ENCODE measurements around the gene PRKN.

The PRKN gene

DNA sequence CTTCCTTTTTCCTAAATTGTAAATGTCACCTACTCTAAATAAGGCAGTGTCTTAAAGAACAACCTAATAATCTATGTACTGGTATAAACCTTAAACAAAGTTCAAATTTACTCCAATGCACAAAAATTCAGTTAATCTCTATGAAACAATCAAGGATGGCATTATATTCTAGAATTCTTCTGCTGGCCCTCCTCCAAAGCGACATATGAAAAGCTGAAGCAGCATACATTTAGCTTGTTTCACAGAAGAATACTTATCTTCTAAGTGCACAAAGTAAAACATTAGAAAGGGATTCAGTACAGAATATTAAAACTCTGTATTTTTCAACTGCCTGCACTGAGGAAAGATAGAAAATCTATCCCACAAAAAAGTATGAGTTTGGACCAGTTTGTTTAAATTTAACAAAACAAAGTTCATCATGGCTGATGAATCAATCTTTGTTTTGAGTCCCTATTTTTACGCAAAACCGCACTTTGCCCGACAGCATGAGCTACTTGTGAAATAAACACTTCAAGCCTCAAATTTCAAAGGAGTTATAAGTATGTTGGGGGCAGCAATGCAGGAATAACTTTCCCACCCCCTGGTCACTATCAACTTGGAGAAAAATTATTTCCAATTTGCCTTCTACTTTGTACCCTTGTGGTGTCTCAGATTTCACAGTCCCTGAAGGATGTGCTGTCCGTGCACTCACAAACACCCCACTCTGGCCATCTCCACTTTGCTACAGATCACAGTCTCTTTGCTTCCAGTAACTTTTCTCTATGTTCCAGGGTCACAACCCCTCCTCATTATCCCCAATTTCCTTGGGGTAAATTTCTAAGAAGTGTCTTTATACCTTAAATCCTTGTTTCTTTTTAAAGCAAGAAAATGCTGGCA is 238.2 kb downstream of the PRKN start:
- TF ChIP-seq CTCF (IDR thresholded peaks at IDR 0.05; ENCODE audit: borderline replicate concordance, control extremely low read depth, extremely low read depth, insufficient read depth, missing control alignments), result no peak
- in situ Hi-C loops (cut with MboI; ENCODE audit: low sequenced_read_pairs, unreplicated experiment), result no loop called here

GRCh38 chr6:162488444-162488843 is 239.1 kb downstream of the PRKN start:
- no peak for DNase-seq (ENCODE audit: low spot score)
- in situ Hi-C loops (cut with MboI; ENCODE audit: low sequenced_read_pairs, unreplicated experiment), result no loop called here

More for the DNA sequence above, 238.2 kb downstream of the PRKN start:
- no peak for DNase-seq (ENCODE audit: low spot score)

GRCh38 chr6:162485464-162485863 is 242.1 kb downstream of the PRKN start:
- in situ Hi-C loops (cut with MboI; ENCODE audit: low sequenced_read_pairs, unreplicated experiment), result no loop called here
- no peak for DNase-seq (ENCODE audit: low spot score)
- TF ChIP-seq CTCF (IDR thresholded peaks at IDR 0.05; ENCODE audit: borderline replicate concordance, control extremely low read depth, extremely low read depth, insufficient read depth, missing control alignments), result no peak

More at GRCh38 chr6:162488444-162488843, 239.1 kb downstream of the PRKN start:
- no peak for TF ChIP-seq CTCF (IDR thresholded peaks at IDR 0.05; ENCODE audit: borderline replicate concordance, control extremely low read depth, extremely low read depth, insufficient read depth, missing control alignments)

DNA sequence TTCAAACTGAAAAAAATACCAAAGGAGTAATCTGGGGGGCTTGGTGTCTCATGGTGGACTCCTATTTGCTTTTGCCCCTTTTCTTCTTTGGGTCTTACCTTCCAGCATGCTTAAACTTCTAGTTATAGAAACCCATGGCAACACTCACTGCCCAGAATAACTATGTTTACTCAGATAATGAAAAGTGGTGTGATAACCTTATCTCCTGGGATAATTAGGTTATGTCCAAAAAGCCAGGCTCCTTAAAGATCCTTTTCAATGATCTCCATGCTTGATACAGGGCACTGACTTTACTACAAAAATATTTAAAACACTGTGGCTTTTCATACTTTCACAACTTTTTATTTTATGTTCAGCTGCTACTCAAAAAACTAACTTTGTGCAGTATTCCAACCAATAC is 245.6 kb downstream of the PRKN start:
- TF ChIP-seq CTCF (IDR thresholded peaks at IDR 0.05; ENCODE audit: borderline replicate concordance, control extremely low read depth, extremely low read depth, insufficient read depth, missing control alignments), result no peak
- no peak for DNase-seq (ENCODE audit: low spot score)
- in situ Hi-C loops (cut with MboI; ENCODE audit: low sequenced_read_pairs, unreplicated experiment), result no loop called here

DNA sequence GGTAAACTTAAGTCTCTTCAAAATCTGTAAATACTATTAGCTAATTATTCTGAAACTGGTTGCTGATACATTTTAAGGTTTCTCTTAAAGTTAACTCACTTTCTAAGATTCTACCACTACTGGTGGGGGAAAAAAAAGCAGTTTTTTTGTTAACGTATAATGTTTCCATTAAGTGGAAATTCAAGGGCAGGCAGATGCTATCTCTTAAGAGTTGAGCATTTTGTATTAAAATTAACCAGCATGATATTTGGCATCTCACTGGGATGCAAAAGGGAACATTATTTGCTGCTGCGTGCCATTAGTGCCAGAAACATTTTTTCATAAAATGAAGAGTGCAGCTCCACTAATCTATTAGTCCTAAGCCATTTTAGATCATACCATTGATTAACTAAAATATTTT is 246.2 kb downstream of the PRKN start:
- in situ Hi-C loops (cut with MboI; ENCODE audit: low sequenced_read_pairs, unreplicated experiment), result no loop called here
- no peak for TF ChIP-seq CTCF (IDR thresholded peaks at IDR 0.05; ENCODE audit: borderline replicate concordance, control extremely low read depth, extremely low read depth, insufficient read depth, missing control alignments)
- DNase-seq (ENCODE audit: low spot score), result no peak

DNA sequence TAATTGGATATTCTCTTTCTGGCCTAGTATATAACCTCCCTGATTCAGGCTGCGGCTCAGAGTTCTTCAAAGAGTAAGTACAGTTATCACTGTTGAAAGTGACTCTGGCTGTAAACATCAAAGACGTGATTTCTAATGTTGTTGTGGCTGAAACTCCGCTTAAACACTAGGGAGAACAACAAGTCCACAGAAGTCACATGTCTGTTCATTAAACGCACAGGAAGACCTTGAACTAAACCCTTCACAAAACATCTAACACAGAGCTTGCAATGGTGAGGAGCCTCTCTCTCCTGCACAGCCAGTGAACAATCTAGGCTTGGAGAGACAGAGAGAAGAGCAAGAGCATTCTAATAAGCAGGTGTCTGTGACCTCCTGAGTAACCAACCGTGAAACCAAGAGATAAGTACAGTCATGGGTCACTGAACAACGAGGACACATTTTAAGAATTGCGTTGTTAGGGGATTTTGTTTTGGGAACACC is 249.3 kb downstream of the PRKN start:
- TF ChIP-seq CTCF (IDR thresholded peaks at IDR 0.05; ENCODE audit: borderline replicate concordance, control extremely low read depth, extremely low read depth, insufficient read depth, missing control alignments), result no peak
- DNase-seq (ENCODE audit: low spot score), result no peak
- in situ Hi-C loops (cut with MboI; ENCODE audit: low sequenced_read_pairs, unreplicated experiment), result no loop called here

Measured in GM13976 (cell line).